Activated CD8-positive, alpha-beta memory T cell treated with anti-CD3 and anti-CD28 coated beads for 48 hours (primary cell): Measurements from ENCODE around the gene SLC27A3.

ENCODE experiments used
- DNase-seq, 3 experiments: peaks; one replicate each; pipeline ENCODE4 v3.0.0-alpha.2; 2020; ENCODE audit warnings: low read depth in 2 of 3, low spot score in 2 of 3

Gene SLC27A3

GRCh38 chr1:153774780-153775457, at the start of gene SLC27A3:
SLC27A3 (plus strand) TSS chr1:153775407; CDS start chr1:153775498, 91 bp downstream.
- DNase-seq: no peak

GRCh38 chr1:153727463-153728304, 47.5 kb upstream of the SLC27A3 start, which contains the start of gene INTS3:
INTS3 (plus strand) TSS chr1:153728050; CDS start chr1:153728635, 585 bp downstream.
- DNase-seq: peak; percentile 76 to 97 (median 97)

GRCh38 chr1:153728305-153729066, 46.7 kb upstream of the SLC27A3 start:
- DNase-seq: peak in 2 of 3 experiments; percentile 9 to 14

GRCh38 chr1:153730468-153730988, 44.7 kb upstream of the SLC27A3 start:
- DNase-seq: no peak

GRCh38 chr1:153733970-153734369, 41.2 kb upstream of the SLC27A3 start:
- DNase-seq: no peak

GRCh38 chr1:153734396-153735089, 40.7 kb upstream of the SLC27A3 start:
- DNase-seq: no peak

GRCh38 chr1:153735090-153735420, 40.2 kb upstream of the SLC27A3 start:
- no peak for DNase-seq

GRCh38 chr1:153741986-153742385, 33.2 kb upstream of the SLC27A3 start:
- DNase-seq: no peak

GRCh38 chr1:153742411-153743142, 32.6 kb upstream of the SLC27A3 start:
- no peak for DNase-seq

- no peak for DNase-seq
These were observed 29.8 kb upstream of the SLC27A3 start for GRCh38 chr1:153745417-153745816.

- DNase-seq: no peak
These were observed 29.0 kb upstream of the SLC27A3 start for GRCh38 chr1:153746174-153746573.

GRCh38 chr1:153748903-153749302, 26.3 kb upstream of the SLC27A3 start:
- DNase-seq: no peak

- DNase-seq: peak; percentile 38 to 49 (median 49)
These were observed 25.7 kb upstream of the SLC27A3 start for GRCh38 chr1:153749408-153750005.

- no peak for DNase-seq
These were observed 24.9 kb upstream of the SLC27A3 start for GRCh38 chr1:153750026-153750995.

- no peak for DNase-seq
These were observed 23.1 kb upstream of the SLC27A3 start for GRCh38 chr1:153752072-153752471.

GRCh38 chr1:153752571-153753195, 22.5 kb upstream of the SLC27A3 start:
- no peak for DNase-seq

GRCh38 chr1:153754266-153754665, 20.9 kb upstream of the SLC27A3 start:
- DNase-seq: no peak

- no peak for DNase-seq
These were observed 14.8 kb upstream of the SLC27A3 start for GRCh38 chr1:153760440-153760839.
